IMR-90 (cell line): ENCODE measurements around the gene CYP4F2. TPM values are rescaled to one million over a fixed set of nuclear protein-coding genes. Genes with fewer than 3 reads are reported as not detected.
"Not testable (repeated sequence)": the region's sequence is repeated elsewhere in the genome, so short reads cannot be mapped to it uniquely, and the experiment has no call there.

Source experiments
- ATAC-seq: fragments of 200-7000 bp; cut with Tn5 transposase; 2 replicates; pipeline ENCODE4 v1.9.1; 2020; ENCODE audit warnings: low read depth, mild to moderate bottlenecking, moderate library complexity
- BruUV-seq: library from RNA; stranded (reverse); fragments of 400-500 nt; replicated peaks from 2 replicates; lab custom pipeline; 2021; lab: Mats Ljungman, UMichigan
- CTCF ChIA-PET: fragments of 300-600 bp; formaldehyde crosslinking; extraction: SDS; loops from one replicate; lab custom pipeline; 2021; ENCODE audit warnings: antibody characterized with exemption; lab: Yijun Ruan, JAX
- POLR2A ChIA-PET: fragments of 300-600 bp; sonication (Branson Sonifier 250); formaldehyde crosslinking; loops from one replicate; lab custom pipeline; 2022; ENCODE audit warnings: antibody characterized with exemption; ENCODE audit not compliant: unreplicated experiment; lab: Charles Lee
- DNase-seq: peaks from one replicate; pipeline ENCODE4 v3.0.0; 2013
- H2AFZ ChIP-seq: replicated peaks from 2 replicates; pipeline ENCODE3; 2013; ENCODE audit warnings: low read length, mild to moderate bottlenecking; ENCODE audit not compliant: poor library complexity
- H2AK5ac ChIP-seq: 2 replicates; pipeline ENCODE4 v1.6.1; 2013; ENCODE audit warnings: low read depth, low read length, inconsistent platforms
- H2AK9ac ChIP-seq: replicated peaks from 2 replicates; pipeline ENCODE3; 2013; ENCODE audit warnings: mild to moderate bottlenecking, low read depth, low read length, moderate library complexity; ENCODE audit not compliant: poor library complexity
- H2BK120ac ChIP-seq: 2 replicates; pipeline ENCODE4 v1.6.1; 2013; ENCODE audit warnings: low read depth, low read length, inconsistent platforms
- H2BK15ac ChIP-seq: 3 replicates; pipeline ENCODE4 v1.6.1; 2013; ENCODE audit warnings: low read depth, low read length, inconsistent platforms
- H2BK20ac ChIP-seq: 2 replicates; pipeline ENCODE4 v1.6.1; 2013; ENCODE audit warnings: low read depth, mild to moderate bottlenecking, inconsistent platforms, low read length, moderate library complexity
- H2BK5ac ChIP-seq: 2 replicates; pipeline ENCODE4 v1.6.1; 2013; ENCODE audit warnings: mild to moderate bottlenecking, low read depth, low read length, inconsistent platforms; ENCODE audit not compliant: poor library complexity, severe bottlenecking
- H3K14ac ChIP-seq: replicated peaks from 2 replicates; pipeline ENCODE4 v1.6.1; 2013; ENCODE audit warnings: low read depth, low read length, inconsistent platforms
- H3K18ac ChIP-seq: 2 replicates; pipeline ENCODE4 v1.6.1; 2013; ENCODE audit warnings: low read depth, low read length, control low read depth
- H3K23ac ChIP-seq: 2 replicates; pipeline ENCODE4 v1.6.1; 2013; ENCODE audit warnings: low read depth, low read length, inconsistent platforms
- H3K27ac ChIP-seq: 2 replicates; pipeline ENCODE4 v1.5.1; 2013; ENCODE audit warnings: mild to moderate bottlenecking, control low read depth, low read length; ENCODE audit not compliant: insufficient read depth
- H3K27me3 ChIP-seq: 2 replicates; pipeline ENCODE4 v1.6.1; 2013; ENCODE audit warnings: low read length; ENCODE audit not compliant: control insufficient read depth, insufficient read depth
- H3K36me3 ChIP-seq: 2 replicates; pipeline ENCODE4 v1.6.1; 2013; ENCODE audit warnings: low read length, mixed read lengths; ENCODE audit not compliant: control insufficient read depth, insufficient read depth
- H3K4ac ChIP-seq: 2 replicates; pipeline ENCODE4 v1.6.1; 2013; ENCODE audit warnings: low read depth, low read length, inconsistent platforms
- H3K4me1 ChIP-seq: 2 replicates; pipeline ENCODE4 v1.6.1; 2013; ENCODE audit warnings: low read length, mixed read lengths; ENCODE audit not compliant: control insufficient read depth, insufficient read depth
- H3K4me2 ChIP-seq: 2 replicates; pipeline ENCODE4 v1.6.1; 2013; ENCODE audit warnings: low read depth, mild to moderate bottlenecking, control low read depth, low read length, moderate library complexity
- H3K4me3 ChIP-seq: 2 replicates; pipeline ENCODE4 v1.5.1; 2013; ENCODE audit warnings: low read depth, mild to moderate bottlenecking, control low read depth, low read length, moderate library complexity; ENCODE audit not compliant: insufficient read depth
- H3K56ac ChIP-seq: 2 replicates; pipeline ENCODE4 v1.6.1; 2013; ENCODE audit warnings: low read length, inconsistent platforms; ENCODE audit not compliant: insufficient read depth; ENCODE audit errors: extremely low read depth
- H3K79me1 ChIP-seq, 2 experiments: 2 replicates each; pipeline ENCODE4 v1.6.1; 2013; ENCODE audit warnings: low read length in 2 of 2, inconsistent platforms in 1 of 2, low read depth in 1 of 2
- H3K9ac ChIP-seq: 2 replicates; pipeline ENCODE4 v1.6.1; 2013; ENCODE audit warnings: low read depth, low read length, control low read depth
- H3K9me1 ChIP-seq: 2 replicates; pipeline ENCODE4 v1.6.1; 2013; ENCODE audit warnings: low read length, inconsistent platforms; ENCODE audit not compliant: insufficient read depth
- H3K9me3 ChIP-seq: 2 replicates; pipeline ENCODE4 v1.6.1; 2013; ENCODE audit warnings: low read length; ENCODE audit not compliant: control insufficient read depth, insufficient read depth
- H4K20me1 ChIP-seq: 2 replicates; pipeline ENCODE4 v1.6.1; 2013; ENCODE audit warnings: low read length, inconsistent platforms; ENCODE audit not compliant: insufficient read depth
- H4K5ac ChIP-seq: 2 replicates; pipeline ENCODE4 v1.6.1; 2013; ENCODE audit warnings: mild to moderate bottlenecking, low read depth, low read length, control low read depth
- H4K8ac ChIP-seq, 2 experiments: 2 replicates each; pipeline ENCODE4 v1.6.1; 2013; ENCODE audit warnings: low read depth in 2 of 2, low read length in 2 of 2, control low read depth in 1 of 2, inconsistent platforms in 1 of 2
- H4K91ac ChIP-seq: 2 replicates; pipeline ENCODE4 v1.6.1; 2013; ENCODE audit warnings: low read depth, low read length, inconsistent platforms; ENCODE audit not compliant: insufficient read depth
- WGBS, 2 experiments: methylation state at CpG; one replicate each; pipeline versions ENCODE4 v1.1.5 to v1.1.7; 2013; ENCODE audit warnings: missing lambda C conversion rate in 2 of 2; ENCODE audit not compliant: insufficient read length in 1 of 2; ENCODE audit errors: extremely low coverage in 2 of 2; 5-methylcytosine and 5-hydroxymethylcytosine counted together
- dilution Hi-C: fragments of 300-500 bp; cut with HindIII; formaldehyde crosslinking; loops from one replicate; pipeline ENCODE4 v1.14.3; 2018; ENCODE audit warnings: low sequenced_read_pairs; ENCODE audit not compliant: unreplicated experiment
- in situ Hi-C: fragments of 300-500 bp; cut with MboI; formaldehyde crosslinking; loops from 3 replicates; pipeline ENCODE4 v1.14.3; 2019; ENCODE audit warnings: low sequenced_read_pairs, inconsistent platforms, mixed read lengths
- intact Hi-C: fragments of 100-400 bp; cut with micrococcal nuclease; formaldehyde crosslinking; loops from 2 replicates; pipeline ENCODE4 v1.10.0; 2022
- polyA plus RNA-seq, 3 experiments: library from polyadenylated mRNA; depleted of rRNA; stranded (reverse); fragments of >200 nt; gene quantifications; 2 replicates each; pipeline ENCODE4 v1.2.3, GENCODE V29; 2012; ENCODE audit warnings: low replicate concordance in 1 of 3
- total RNA-seq: library from RNA; depleted of rRNA; stranded (reverse); fragments of >200 nt; gene quantifications from 2 replicates; pipeline ENCODE4 v1.2.3, GENCODE V29; 2012

The CYP4F2 gene
- total and polyA plus RNA-seq, 2 of the 4 experiments (the other 2 are of a cell fraction) = not detected

- H3K27me3 ChIP-seq, H3K9me1 ChIP-seq, DNase-seq, intact Hi-C loops, ATAC-seq, BruUV-seq, dilution Hi-C loops, H3K14ac ChIP-seq, H3K4ac ChIP-seq, H2BK15ac ChIP-seq, H3K56ac ChIP-seq, CTCF ChIA-PET, H4K8ac ChIP-seq, H2AK9ac ChIP-seq, H2BK120ac ChIP-seq, H2BK20ac ChIP-seq, H3K9ac ChIP-seq, POLR2A ChIA-PET, H3K4me2 ChIP-seq, H4K20me1 ChIP-seq, H4K5ac ChIP-seq, H2BK5ac ChIP-seq, H3K36me3 ChIP-seq, H3K4me3 ChIP-seq, in situ Hi-C loops, H3K27ac ChIP-seq, H3K23ac ChIP-seq, H3K9me3 ChIP-seq, H2AK5ac ChIP-seq, H3K79me1 ChIP-seq, H4K91ac ChIP-seq, H2AFZ ChIP-seq, H3K18ac ChIP-seq, H3K4me1 ChIP-seq: not testable (repeated sequence)
- 68% methylated on average over 8 of the region's 9 CpGs; no CpG with 5 or more reads in 1 of the 2 experiments for WGBS, 2 experiments
Observed at GRCh38 chr19:15889339-15889738, 8.5 kb downstream of the CYP4F2 start.
